Nephron (organoid): Measurements from ENCODE around the gene MRTFA.
A peak's percentile ranks its signal among the peaks of the same experiment; 100 is the strongest.

Source experiments
- H3K27ac Mint-ChIP-seq, 3 experiments: 2 replicates each; pipeline ENCODE4 v1.8.0; 2020; ENCODE audit warnings: mixed read lengths in 3 of 3, mild to moderate bottlenecking in 2 of 3, moderate library complexity in 1 of 3
- H3K27me3 Mint-ChIP-seq: 2 replicates; pipeline ENCODE4 v1.8.0; 2021; ENCODE audit warnings: low read depth, mild to moderate bottlenecking, moderate library complexity, mixed read lengths
- H3K36me3 Mint-ChIP-seq: 2 replicates; pipeline ENCODE4 v1.8.0; 2020; ENCODE audit warnings: low read depth, mixed read lengths
- H3K4me1 Mint-ChIP-seq: 2 replicates; pipeline ENCODE4 v1.8.0; 2020; ENCODE audit warnings: mixed read lengths
- H3K4me3 Mint-ChIP-seq, 3 experiments: 2 replicates each; pipeline ENCODE4 v1.8.0; 2020; ENCODE audit warnings: mild to moderate bottlenecking in 3 of 3, mixed read lengths in 3 of 3, moderate library complexity in 2 of 3
- H3K9me3 Mint-ChIP-seq: 2 replicates; pipeline ENCODE4 v1.8.0; 2020; ENCODE audit warnings: mixed read lengths
- TF ChIP-seq, protein P1 (sequence below), 3 experiments: fragments of 200-600 bp; sonication (generic); IDR thresholded peaks; one replicate each; pipeline ENCODE4 v1.5.0; 2021; ENCODE audit warnings: antibody characterized with exemption in 3 of 3; ENCODE audit not compliant: unreplicated experiment in 3 of 3

The MRTFA gene

DNA sequence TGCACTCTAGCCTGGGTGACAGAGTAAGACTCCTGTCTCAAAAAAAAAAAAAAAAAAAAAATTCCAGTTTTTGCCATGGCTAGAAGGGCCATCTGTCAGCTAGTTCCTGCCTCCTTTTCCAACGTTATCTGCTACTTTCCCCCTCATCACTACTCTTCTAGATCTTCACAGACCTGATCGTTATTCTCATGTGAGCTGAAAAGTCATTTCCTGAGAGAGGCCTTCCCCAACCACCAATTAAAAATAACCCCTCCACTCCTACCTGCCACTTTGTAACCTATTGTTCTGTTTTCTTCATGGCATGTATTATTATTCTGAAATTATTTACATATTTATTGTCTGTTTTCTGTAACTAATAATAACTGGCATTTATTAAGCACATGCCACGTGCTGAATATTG, 241.9 kb downstream of the MRTFA start:
- Mint-ChIP-seq H3K9me3 (no peaks in the 10 kb centered on the region), H3K4me3 (no peak overlapping the region), H3K36me3 (peaks cover 8% of the 10 kb centered on the region), H3K27ac (no peak overlapping the region), H3K27me3 (no peaks in the 10 kb centered on the region), H3K4me1 (peaks cover 32% of the 10 kb centered on the region)
- TF ChIP-seq, protein P1, sequence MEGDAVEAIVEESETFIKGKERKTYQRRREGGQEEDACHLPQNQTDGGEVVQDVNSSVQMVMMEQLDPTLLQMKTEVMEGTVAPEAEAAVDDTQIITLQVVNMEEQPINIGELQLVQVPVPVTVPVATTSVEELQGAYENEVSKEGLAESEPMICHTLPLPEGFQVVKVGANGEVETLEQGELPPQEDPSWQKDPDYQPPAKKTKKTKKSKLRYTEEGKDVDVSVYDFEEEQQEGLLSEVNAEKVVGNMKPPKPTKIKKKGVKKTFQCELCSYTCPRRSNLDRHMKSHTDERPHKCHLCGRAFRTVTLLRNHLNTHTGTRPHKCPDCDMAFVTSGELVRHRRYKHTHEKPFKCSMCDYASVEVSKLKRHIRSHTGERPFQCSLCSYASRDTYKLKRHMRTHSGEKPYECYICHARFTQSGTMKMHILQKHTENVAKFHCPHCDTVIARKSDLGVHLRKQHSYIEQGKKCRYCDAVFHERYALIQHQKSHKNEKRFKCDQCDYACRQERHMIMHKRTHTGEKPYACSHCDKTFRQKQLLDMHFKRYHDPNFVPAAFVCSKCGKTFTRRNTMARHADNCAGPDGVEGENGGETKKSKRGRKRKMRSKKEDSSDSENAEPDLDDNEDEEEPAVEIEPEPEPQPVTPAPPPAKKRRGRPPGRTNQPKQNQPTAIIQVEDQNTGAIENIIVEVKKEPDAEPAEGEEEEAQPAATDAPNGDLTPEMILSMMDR (IDR thresholded peaks at IDR 0.05; ENCODE audit: unreplicated experiment in 3 of 3) = no peak

GRCh38 chr22:40392618-40393017, 243.9 kb downstream of the MRTFA start:
- Mint-ChIP-seq H3K4me1 (peaks cover 19% of the 10 kb centered on the region), H3K9me3 (no peaks in the 10 kb centered on the region), H3K27me3 (no peaks in the 10 kb centered on the region), H3K27ac (peak overlapping the region in 1 of 3 experiments; percentile 13), H3K36me3 (peaks cover 18% of the 10 kb centered on the region), H3K4me3 (no peak overlapping the region)
- TF ChIP-seq, protein P1 (IDR thresholded peaks at IDR 0.05; ENCODE audit: unreplicated experiment in 3 of 3) = no peak

- Mint-ChIP-seq H3K4me3 (no peak overlapping the region), H3K4me1 (peaks cover 7% of the 10 kb centered on the region), H3K27ac (no peak overlapping the region), H3K9me3 (no peaks in the 10 kb centered on the region), H3K27me3 (no peaks in the 10 kb centered on the region), H3K36me3 (peaks cover 16% of the 10 kb centered on the region)
- TF ChIP-seq, protein P1 (IDR thresholded peaks at IDR 0.05; ENCODE audit: unreplicated experiment in 3 of 3) = no peak
Measured at GRCh38 chr22:40391417-40391816, 245.1 kb downstream of the MRTFA start.

- Mint-ChIP-seq H3K9me3 (no peaks in the 10 kb centered on the region), H3K4me3 (no peak overlapping the region), H3K27ac (no peak overlapping the region), H3K4me1 (peaks cover 10% of the 10 kb centered on the region), H3K27me3 (no peaks in the 10 kb centered on the region), H3K36me3 (peaks cover 11% of the 10 kb centered on the region)
- TF ChIP-seq, protein P1 (IDR thresholded peaks at IDR 0.05; ENCODE audit: unreplicated experiment in 3 of 3) = no peak
Measured at GRCh38 chr22:40388231-40388630, 248.3 kb downstream of the MRTFA start.

DNA sequence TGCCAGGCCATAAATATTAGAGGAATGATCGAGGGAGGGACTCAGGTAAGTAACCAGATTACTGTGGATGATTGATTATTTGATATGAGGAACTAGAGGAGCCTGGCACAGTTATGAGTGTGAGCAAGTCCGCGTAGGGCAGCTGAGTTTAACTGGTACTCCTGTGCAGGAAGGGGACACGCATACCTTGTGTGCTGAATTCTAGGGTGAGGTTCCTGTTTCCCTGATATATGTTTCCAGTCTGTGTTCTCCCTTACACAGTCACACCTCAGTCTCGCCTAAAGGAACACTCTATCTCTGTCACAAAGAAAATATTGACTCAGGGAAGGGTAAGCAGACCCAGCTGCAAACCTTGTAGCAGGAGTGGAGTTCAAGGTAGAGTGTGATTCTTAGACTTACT, 248.8 kb downstream of the MRTFA start:
- H3K27me3 Mint-ChIP-seq = no peaks in the 10 kb centered on the region
- TF ChIP-seq, protein P1 (IDR thresholded peaks at IDR 0.05; ENCODE audit: unreplicated experiment in 3 of 3) = no peak
- no peak overlapping the region for H3K4me3 Mint-ChIP-seq
- H3K9me3 Mint-ChIP-seq = no peaks in the 10 kb centered on the region
- no peak overlapping the region for H3K27ac Mint-ChIP-seq
- H3K4me1 Mint-ChIP-seq = peaks cover 10% of the 10 kb centered on the region
- peaks cover 11% of the 10 kb centered on the region for H3K36me3 Mint-ChIP-seq

DNA sequence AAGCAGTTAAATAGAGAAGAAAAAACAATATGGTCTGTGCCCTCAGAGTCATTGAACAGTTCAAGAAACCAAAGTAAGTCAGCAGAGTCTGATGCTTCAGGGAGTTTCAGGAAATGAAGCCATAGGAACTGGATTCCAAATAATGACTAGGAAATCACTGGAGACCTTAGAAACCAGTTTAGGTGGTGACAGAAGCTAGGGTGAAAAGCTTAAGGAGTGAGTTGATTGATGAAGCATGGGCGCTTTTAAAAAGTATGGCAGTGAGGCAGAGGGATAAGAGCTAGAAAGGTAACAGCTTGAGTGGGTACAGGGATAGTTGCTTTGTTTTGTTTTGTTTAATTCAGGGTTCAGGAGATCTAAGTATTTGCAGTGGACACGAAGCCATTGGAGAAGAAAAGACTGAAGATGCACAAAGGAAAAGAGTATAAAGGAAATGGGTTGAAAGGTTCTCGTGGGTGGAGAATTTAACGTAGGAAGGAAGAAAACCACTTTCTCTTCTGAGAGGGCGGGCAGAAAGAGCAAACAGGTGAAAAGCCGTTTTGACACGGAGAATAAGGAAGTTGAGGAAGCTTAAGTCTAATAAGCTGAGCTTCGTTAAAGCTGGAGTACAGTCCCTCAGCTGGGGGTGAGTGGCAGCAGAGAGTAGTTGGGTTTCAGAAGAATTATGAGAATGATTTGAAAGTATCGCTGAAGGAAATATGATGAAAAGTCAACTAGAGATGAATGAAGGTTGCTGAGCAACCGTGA, 251.3 kb downstream of the MRTFA start:
- TF ChIP-seq, protein P1 (IDR thresholded peaks at IDR 0.05; ENCODE audit: unreplicated experiment in 3 of 3) = no peak
- Mint-ChIP-seq H3K27ac (peak overlapping the region in 1 of 3 experiments; percentile 2), H3K9me3 (no peaks in the 10 kb centered on the region), H3K4me1 (peaks cover 10% of the 10 kb centered on the region), H3K27me3 (no peaks in the 10 kb centered on the region), H3K4me3 (no peak overlapping the region), H3K36me3 (peaks cover 11% of the 10 kb centered on the region)
